ENCODE data around the gene WWC1.

Gene WWC1

GRCh38 chr5:168486136-168486879 lies 194.9 kb downstream of the WWC1 start, which contains the start of gene RARS1:
TSS of gene RARS1 (plus strand) at chr5:168486471. CDS start at chr5:168486499, 28 bp downstream.
- DNase-seq (ENCODE audit: low read depth in 2 of 2) = peak; percentile 76 to 77

- no peak for DNase-seq (ENCODE audit: low read depth in 2 of 2)
These were observed 197.6 kb downstream of the WWC1 start for GRCh38 chr5:168489059-168489458.

- DNase-seq (ENCODE audit: low read depth in 2 of 2) = no peak
These were observed 202.7 kb downstream of the WWC1 start for GRCh38 chr5:168494057-168494555.

GRCh38 chr5:168502563-168503237 lies 211.3 kb downstream of the WWC1 start:
- DNase-seq (ENCODE audit: low read depth in 2 of 2) = no peak

GRCh38 chr5:168513861-168514428 lies 222.5 kb downstream of the WWC1 start:
- DNase-seq (ENCODE audit: low read depth in 2 of 2) = no peak
